H9 (cell line): Measurements from ENCODE around the gene TSPAN18. TPM values are rescaled to one million over a fixed set of nuclear protein-coding genes. Genes with fewer than 3 reads are reported as not detected.

ENCODE experiments used
- DNase-seq: peaks from one replicate; pipeline ENCODE4 v3.0.0-alpha.2; 2017
- H2AFZ ChIP-seq: one replicate; pipeline ENCODE4 v1.6.1; 2013; ENCODE audit warnings: mild to moderate bottlenecking, low read length, control low read depth, moderate library complexity
- H2AK5ac ChIP-seq: 2 replicates; pipeline ENCODE4 v1.6.1; 2013; ENCODE audit warnings: low read length, control low read depth, mixed read lengths; ENCODE audit not compliant: insufficient read length
- H2BK120ac ChIP-seq: one replicate; pipeline ENCODE4 v1.6.1; 2013; ENCODE audit warnings: low read depth, mild to moderate bottlenecking, low read length, control low read depth, inconsistent platforms; ENCODE audit not compliant: poor library complexity, severe bottlenecking
- H2BK12ac ChIP-seq: 2 replicates; pipeline ENCODE4 v1.6.1; 2013; ENCODE audit warnings: low read length, control low read depth, mixed read lengths, low read depth; ENCODE audit not compliant: insufficient read length
- H2BK15ac ChIP-seq: 2 replicates; pipeline ENCODE4 v1.6.1; 2013; ENCODE audit warnings: low read depth, low read length, control low read depth
- H2BK20ac ChIP-seq: one replicate; pipeline ENCODE4 v1.6.1; 2013; ENCODE audit warnings: low read depth, mild to moderate bottlenecking, low read length, control low read depth, inconsistent platforms; ENCODE audit not compliant: poor library complexity, severe bottlenecking
- H2BK5ac ChIP-seq: 2 replicates; pipeline ENCODE4 v1.6.1; 2013; ENCODE audit warnings: low read length, control low read depth, mixed read lengths; ENCODE audit not compliant: insufficient read length
- H3K14ac ChIP-seq: 2 replicates; pipeline ENCODE4 v1.6.1; 2013; ENCODE audit warnings: low read length, control low read depth; ENCODE audit not compliant: insufficient read depth
- H3K18ac ChIP-seq: 2 replicates; pipeline ENCODE4 v1.6.1; 2013; ENCODE audit warnings: low read depth, mild to moderate bottlenecking, mixed read lengths, low read length, control low read depth; ENCODE audit not compliant: insufficient read length
- H3K23ac ChIP-seq: 2 replicates; pipeline ENCODE4 v1.6.1; 2013; ENCODE audit warnings: low read length, control low read depth, mixed read lengths, low read depth; ENCODE audit not compliant: insufficient read length
- H3K23me2 ChIP-seq: 2 replicates; pipeline ENCODE4 v1.6.1; 2013; ENCODE audit warnings: low read depth, mild to moderate bottlenecking, mixed read lengths, low read length, control low read depth; ENCODE audit not compliant: insufficient read length, poor library complexity, severe bottlenecking
- H3K27ac ChIP-seq: 2 replicates; pipeline ENCODE4 v1.5.1; 2013; ENCODE audit warnings: low read length, control low read depth, mixed read lengths, low read depth; ENCODE audit not compliant: insufficient read length
- H3K27me3 ChIP-seq: 2 replicates; pipeline ENCODE4 v1.6.1; 2013; ENCODE audit warnings: low read length, control low read depth, inconsistent platforms; ENCODE audit not compliant: insufficient read depth
- H3K4ac ChIP-seq: 2 replicates; pipeline ENCODE4 v1.6.1; 2013; ENCODE audit warnings: low read depth, mild to moderate bottlenecking, control low read depth, inconsistent platforms, low read length, moderate library complexity
- H3K4me1 ChIP-seq: 2 replicates; pipeline ENCODE4 v1.6.1; 2013; ENCODE audit warnings: low read length, control low read depth, inconsistent platforms; ENCODE audit not compliant: insufficient read depth
- H3K4me2 ChIP-seq: 2 replicates; pipeline ENCODE4 v1.6.1; 2013; ENCODE audit warnings: low read length, control low read depth, mixed read lengths; ENCODE audit not compliant: insufficient read length, insufficient read depth
- H3K56ac ChIP-seq: 2 replicates; pipeline ENCODE4 v1.6.1; 2013; ENCODE audit warnings: low read depth, mild to moderate bottlenecking, mixed read lengths, low read length, control low read depth; ENCODE audit not compliant: insufficient read length
- H3K79me1 ChIP-seq: 2 replicates; pipeline ENCODE4 v1.6.1; 2013; ENCODE audit warnings: low read depth, mild to moderate bottlenecking, moderate library complexity, low read length, control low read depth, inconsistent platforms; ENCODE audit not compliant: insufficient read depth, poor library complexity, severe bottlenecking
- H3K79me2 ChIP-seq: 2 replicates; pipeline ENCODE4 v1.6.1; 2013; ENCODE audit warnings: low read length, control low read depth, inconsistent platforms; ENCODE audit not compliant: insufficient read depth
- H3K9ac ChIP-seq: 2 replicates; pipeline ENCODE4 v1.6.1; 2013; ENCODE audit warnings: low read length, control low read depth, mixed read lengths; ENCODE audit not compliant: insufficient read length; ENCODE audit errors: extremely low read depth
- H3K9me3 ChIP-seq: one replicate; pipeline ENCODE4 v1.6.1; 2013; ENCODE audit warnings: low read depth, low read length, inconsistent platforms; ENCODE audit not compliant: control insufficient read depth
- H3T11ph ChIP-seq: one replicate; pipeline ENCODE4 v1.6.1; 2013; ENCODE audit warnings: mild to moderate bottlenecking, low read length, control low read depth, inconsistent platforms
- H4K20me1 ChIP-seq: one replicate; pipeline ENCODE4 v1.6.1; 2013; ENCODE audit not compliant: control insufficient read depth, insufficient read length, insufficient read depth
- H4K5ac ChIP-seq: 2 replicates; pipeline ENCODE4 v1.6.1; 2013; ENCODE audit warnings: low read depth, mild to moderate bottlenecking, mixed read lengths, low read length, control low read depth; ENCODE audit not compliant: insufficient read length
- H4K8ac ChIP-seq: replicated peaks from 2 replicates; pipeline ENCODE4 v1.6.1; 2013; ENCODE audit warnings: low read length, control low read depth, mixed read lengths, low read depth; ENCODE audit not compliant: insufficient read length
- H4K91ac ChIP-seq: 2 replicates; pipeline ENCODE4 v1.6.1; 2013; ENCODE audit warnings: low read depth, mild to moderate bottlenecking, moderate library complexity, mixed read lengths, low read length, control low read depth; ENCODE audit not compliant: insufficient read length
- H3K27ac Mint-ChIP-seq, 3 experiments: 2 replicates in 2 of 3; 3 replicates in 1 of 3; pipeline ENCODE4 v1.8.0; 2020 to 2021; ENCODE audit warnings: mixed read lengths in 3 of 3, mild to moderate bottlenecking in 1 of 3, moderate library complexity in 1 of 3
- H3K27me3 Mint-ChIP-seq: 2 replicates; pipeline ENCODE4 v1.8.0; 2021; ENCODE audit warnings: low read depth, mild to moderate bottlenecking, moderate library complexity, mixed read lengths
- H3K36me3 Mint-ChIP-seq, 3 experiments: 2 replicates in 2 of 3; 3 replicates in 1 of 3; pipeline ENCODE4 v1.8.0; 2020 to 2021; ENCODE audit warnings: low read depth in 3 of 3, mixed read lengths in 3 of 3; ENCODE audit not compliant: insufficient read depth in 1 of 3
- H3K4me1 Mint-ChIP-seq, 2 experiments: 2 replicates each; pipeline ENCODE4 v1.8.0; 2020; ENCODE audit warnings: mixed read lengths in 2 of 2
- H3K4me3 Mint-ChIP-seq, 2 experiments: 2 replicates in 1 of 2; 3 replicates in 1 of 2; pipeline ENCODE4 v1.8.0; 2020 to 2021; ENCODE audit warnings: mild to moderate bottlenecking in 2 of 2, mixed read lengths in 2 of 2, moderate library complexity in 1 of 2
- H3K9me3 Mint-ChIP-seq, 2 experiments: 2 replicates in 1 of 2; 3 replicates in 1 of 2; pipeline ENCODE4 v1.8.0; 2020; ENCODE audit warnings: mild to moderate bottlenecking in 2 of 2, mixed read lengths in 2 of 2, moderate library complexity in 1 of 2
- WGBS: extraction: QIAGEN DNeasy Blood & Tissue Kit; methylation state at CpG from one replicate; pipeline ENCODE4 v1.1.7; 2013; ENCODE audit warnings: missing lambda C conversion rate, low lambda C conversion rate, mixed read lengths; ENCODE audit not compliant: insufficient read length; ENCODE audit errors: extremely low coverage; 5-methylcytosine and 5-hydroxymethylcytosine counted together
- total RNA-seq: library from RNA; stranded (reverse); gene quantifications from 2 replicates; pipeline ENCODE4 v1.2.1, GENCODE V29; 2021
- TF ChIP-seq, protein P1 (sequence below): fragments of 200-600 bp; sonication (generic); conservative IDR thresholded peaks from 3 replicates; pipeline ENCODE4 v1.8.0; 2021; ENCODE audit warnings: antibody characterized with exemption, mild to moderate bottlenecking

TSPAN18 gene
- total RNA-seq, 1 experiment from 2014 or later = 25.3 TPM

DNA sequence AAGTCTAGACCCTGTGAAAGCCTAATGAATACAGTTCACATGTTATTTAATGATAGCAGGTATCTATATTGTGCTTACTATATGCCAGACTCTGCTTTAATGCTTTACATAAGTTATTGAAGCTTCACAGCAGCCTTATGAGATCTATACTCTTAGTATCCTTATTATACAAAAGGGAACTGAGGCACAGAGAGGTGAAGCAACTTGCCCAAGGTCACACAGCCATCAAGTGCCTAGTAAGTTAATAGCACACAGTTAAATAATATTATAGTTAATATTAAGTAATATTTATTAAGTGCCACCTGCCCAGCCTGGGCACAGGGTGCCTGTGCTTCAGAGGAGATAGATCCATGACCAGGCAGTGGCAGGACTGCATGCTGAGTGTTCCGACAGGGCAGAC, 145.8 kb downstream of the TSPAN18 start:
- Mint-ChIP-seq H3K4me3 (no peak overlapping the region), H3K4me1 (peaks cover 18 to 20% of the 10 kb centered on the region in 2 experiments), H3K27me3 (peaks cover 8% of the 10 kb centered on the region), H3K36me3 (no peaks in the 10 kb centered on the region), H3K9me3 (no peaks in the 10 kb centered on the region), H3K27ac (peak overlapping the region in 1 of 3 experiments; percentile 70; a peak in 2 of 7 replicates)
- WGBS = no CpG with 5 or more reads among the region's 1 CpG
- no peak overlapping the region for H2BK15ac ChIP-seq
- no peak overlapping the region for H3T11ph ChIP-seq
- H3K4me2 ChIP-seq = no peak overlapping the region
- H2AFZ ChIP-seq = no peak overlapping the region
- no peaks in the 10 kb centered on the region for H3K23me2 ChIP-seq
- no peak overlapping the region for H3K27ac ChIP-seq
- H3K18ac ChIP-seq = no peak overlapping the region
- H2BK5ac ChIP-seq = no peak overlapping the region
- TF ChIP-seq, protein P1, sequence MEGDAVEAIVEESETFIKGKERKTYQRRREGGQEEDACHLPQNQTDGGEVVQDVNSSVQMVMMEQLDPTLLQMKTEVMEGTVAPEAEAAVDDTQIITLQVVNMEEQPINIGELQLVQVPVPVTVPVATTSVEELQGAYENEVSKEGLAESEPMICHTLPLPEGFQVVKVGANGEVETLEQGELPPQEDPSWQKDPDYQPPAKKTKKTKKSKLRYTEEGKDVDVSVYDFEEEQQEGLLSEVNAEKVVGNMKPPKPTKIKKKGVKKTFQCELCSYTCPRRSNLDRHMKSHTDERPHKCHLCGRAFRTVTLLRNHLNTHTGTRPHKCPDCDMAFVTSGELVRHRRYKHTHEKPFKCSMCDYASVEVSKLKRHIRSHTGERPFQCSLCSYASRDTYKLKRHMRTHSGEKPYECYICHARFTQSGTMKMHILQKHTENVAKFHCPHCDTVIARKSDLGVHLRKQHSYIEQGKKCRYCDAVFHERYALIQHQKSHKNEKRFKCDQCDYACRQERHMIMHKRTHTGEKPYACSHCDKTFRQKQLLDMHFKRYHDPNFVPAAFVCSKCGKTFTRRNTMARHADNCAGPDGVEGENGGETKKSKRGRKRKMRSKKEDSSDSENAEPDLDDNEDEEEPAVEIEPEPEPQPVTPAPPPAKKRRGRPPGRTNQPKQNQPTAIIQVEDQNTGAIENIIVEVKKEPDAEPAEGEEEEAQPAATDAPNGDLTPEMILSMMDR = no peak
- no peaks in the 10 kb centered on the region for H3K9me3 ChIP-seq
- no peak overlapping the region for H2BK20ac ChIP-seq
- H4K20me1 ChIP-seq = no peaks in the 10 kb centered on the region
- H2BK120ac ChIP-seq = no peak overlapping the region
- H4K91ac ChIP-seq = no peak overlapping the region
- H2BK12ac ChIP-seq = no peak overlapping the region
- DNase-seq = no peak
- no peak overlapping the region for H3K9ac ChIP-seq
- H3K4me1 ChIP-seq = no peaks in the 10 kb centered on the region
- H4K8ac ChIP-seq = no peak overlapping the region
- no peaks in the 10 kb centered on the region for H3K27me3 ChIP-seq
- no peak overlapping the region for H3K56ac ChIP-seq
- H2AK5ac ChIP-seq = no peak overlapping the region
- no peak overlapping the region for H3K4ac ChIP-seq
- H3K23ac ChIP-seq = no peak overlapping the region
- no peak overlapping the region for H3K14ac ChIP-seq
- H3K79me1 ChIP-seq = no peaks in the 10 kb centered on the region
- no peaks in the 10 kb centered on the region for H3K79me2 ChIP-seq
- no peak overlapping the region for H4K5ac ChIP-seq
